Astrocyte (in vitro differentiated cells and primary cell): ENCODE results near the gene IGSF21.

Source experiments
- CTCF ChIP-seq: IDR thresholded peaks from 2 replicates; pipeline ENCODE4 v1.5.1; 2011; ENCODE audit warnings: low read depth, mild to moderate bottlenecking, inconsistent platforms, low read length, moderate library complexity; ENCODE audit not compliant: insufficient read depth
- EZH2 ChIP-seq: IDR thresholded peaks from 2 replicates; pipeline ENCODE4 v1.6.1; 2012; ENCODE audit warnings: mild to moderate bottlenecking, low read length, inconsistent platforms; ENCODE audit not compliant: insufficient read depth

GRCh38 chr1:18283601-18284385, 176.2 kb downstream of the IGSF21 start:
- TF ChIP-seq CTCF (no peak), EZH2 (no peak)
